ENCODE measurements around the gene ARHGEF38. TPM values are rescaled to one million over a fixed set of nuclear protein-coding genes. Genes with fewer than 3 reads are reported as not detected.

ARHGEF38 gene, protein sequence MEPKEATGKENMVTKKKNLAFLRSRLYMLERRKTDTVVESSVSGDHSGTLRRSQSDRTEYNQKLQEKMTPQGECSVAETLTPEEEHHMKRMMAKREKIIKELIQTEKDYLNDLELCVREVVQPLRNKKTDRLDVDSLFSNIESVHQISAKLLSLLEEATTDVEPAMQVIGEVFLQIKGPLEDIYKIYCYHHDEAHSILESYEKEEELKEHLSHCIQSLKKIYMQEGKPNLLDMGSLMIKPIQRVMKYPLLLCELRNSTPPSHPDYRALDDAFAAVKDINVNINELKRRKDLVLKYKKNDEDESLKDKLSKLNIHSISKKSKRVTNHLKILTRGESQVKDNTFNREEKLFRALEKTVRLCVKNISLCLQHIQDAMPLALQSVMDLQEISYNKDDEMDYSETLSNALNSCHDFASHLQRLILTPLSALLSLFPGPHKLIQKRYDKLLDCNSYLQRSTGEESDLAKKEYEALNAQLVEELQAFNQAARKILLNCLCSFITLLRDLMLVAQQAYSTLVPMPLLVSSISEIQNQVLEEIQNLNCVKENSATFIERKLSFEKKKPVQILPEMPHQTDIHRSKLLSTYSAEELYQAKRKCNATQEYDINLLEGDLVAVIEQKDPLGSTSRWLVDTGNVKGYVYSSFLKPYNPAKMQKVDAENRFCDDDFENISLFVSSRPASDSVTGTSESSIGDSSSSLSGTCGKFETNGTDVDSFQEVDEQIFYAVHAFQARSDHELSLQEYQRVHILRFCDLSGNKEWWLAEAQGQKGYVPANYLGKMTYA
- 1 to 10 TPM in 2 of 4 donors, under 1 TPM in 2; 0.59 to 3.5 (median 0.98) TPM for total RNA-seq

DNA sequence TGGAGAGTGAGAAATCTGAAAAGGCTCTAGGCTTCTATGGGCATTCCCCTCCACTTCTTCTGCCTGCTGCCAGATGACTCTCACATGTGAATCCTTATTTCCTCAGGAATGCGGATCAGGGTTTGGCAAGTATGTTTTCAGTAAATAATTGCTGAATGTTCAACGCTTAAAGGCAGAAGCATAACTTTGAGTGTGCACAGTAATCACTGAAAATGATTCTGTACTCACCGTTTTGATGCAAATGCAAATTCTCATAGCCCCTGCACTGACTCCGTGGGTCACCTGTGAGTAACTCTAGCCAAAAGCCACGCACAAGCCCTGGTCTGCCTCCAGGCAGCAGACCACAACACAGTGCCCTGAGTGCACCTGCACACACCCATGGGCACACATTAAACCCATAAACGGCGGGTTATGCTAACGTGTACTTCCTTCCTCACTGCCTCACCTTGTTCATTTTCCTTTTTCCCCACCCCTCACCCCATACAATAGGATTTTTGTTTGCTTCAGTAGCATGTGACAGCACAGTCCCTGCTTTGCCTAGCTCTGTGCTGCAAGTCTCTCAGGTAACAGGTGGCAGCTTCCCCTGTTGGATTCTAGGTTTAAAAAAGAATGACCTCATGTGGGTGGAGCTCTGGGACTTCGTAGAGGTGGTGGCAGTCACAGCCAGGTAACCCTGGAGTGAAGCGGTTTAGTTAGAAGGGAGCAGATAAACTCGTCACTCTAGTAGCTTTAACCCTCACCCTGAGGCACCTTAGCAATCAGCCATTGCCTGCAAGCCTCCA lies at the start of gene ARHGEF38:
Gene ARHGEF38 (plus strand): TSS at position 656 of the 782 bp plus-strand sequence. CDS start 146 bp downstream, outside the sequence.
- Histone ChIP-seq H3K27ac (peak within 1 kb of the TSS; percentile 72), H3K27me3 (no peaks in the 10 kb centered on the region), H3K36me3 (no peaks in the 10 kb centered on the region), H3K4me1 (peaks cover 19% of the 10 kb centered on the region), H3K9me3 (no peaks in the 10 kb centered on the region), H3K4me3 (no peak within 1 kb of the TSS)
- DNase-seq (ENCODE audit: low spot score in 2 of 2): no peak
- TF ChIP-seq POLR2A (IDR thresholded peaks at IDR 0.05): no peak
- TF ChIP-seq, protein P1, sequence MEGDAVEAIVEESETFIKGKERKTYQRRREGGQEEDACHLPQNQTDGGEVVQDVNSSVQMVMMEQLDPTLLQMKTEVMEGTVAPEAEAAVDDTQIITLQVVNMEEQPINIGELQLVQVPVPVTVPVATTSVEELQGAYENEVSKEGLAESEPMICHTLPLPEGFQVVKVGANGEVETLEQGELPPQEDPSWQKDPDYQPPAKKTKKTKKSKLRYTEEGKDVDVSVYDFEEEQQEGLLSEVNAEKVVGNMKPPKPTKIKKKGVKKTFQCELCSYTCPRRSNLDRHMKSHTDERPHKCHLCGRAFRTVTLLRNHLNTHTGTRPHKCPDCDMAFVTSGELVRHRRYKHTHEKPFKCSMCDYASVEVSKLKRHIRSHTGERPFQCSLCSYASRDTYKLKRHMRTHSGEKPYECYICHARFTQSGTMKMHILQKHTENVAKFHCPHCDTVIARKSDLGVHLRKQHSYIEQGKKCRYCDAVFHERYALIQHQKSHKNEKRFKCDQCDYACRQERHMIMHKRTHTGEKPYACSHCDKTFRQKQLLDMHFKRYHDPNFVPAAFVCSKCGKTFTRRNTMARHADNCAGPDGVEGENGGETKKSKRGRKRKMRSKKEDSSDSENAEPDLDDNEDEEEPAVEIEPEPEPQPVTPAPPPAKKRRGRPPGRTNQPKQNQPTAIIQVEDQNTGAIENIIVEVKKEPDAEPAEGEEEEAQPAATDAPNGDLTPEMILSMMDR (IDR thresholded peaks at IDR 0.05): no peak
- WGBS: 26% methylated on average over 11 of the region's 11 CpGs

DNA sequence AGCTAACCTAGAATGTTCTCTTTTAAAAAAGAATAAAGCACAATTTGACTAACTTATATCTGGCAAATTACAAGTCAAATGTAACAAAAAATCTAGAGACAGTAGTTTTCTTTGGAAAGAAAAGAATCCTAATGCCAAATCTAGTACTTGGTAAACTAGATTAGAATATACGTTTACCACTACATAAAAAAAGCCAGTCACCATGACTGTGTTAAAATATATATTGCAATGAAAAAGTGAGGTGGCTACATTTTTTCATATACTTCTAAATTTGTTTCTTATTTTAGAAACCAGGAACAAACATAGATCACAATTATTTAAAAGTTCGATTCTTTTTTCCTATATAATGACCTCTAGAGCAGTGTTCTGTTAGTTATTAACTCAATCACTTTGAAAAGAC lies 48.9 kb upstream of the ARHGEF38 start:
- Histone ChIP-seq H3K27ac (no peak overlapping the region), H3K4me1 (no peaks in the 10 kb centered on the region), H3K9me3 (no peaks in the 10 kb centered on the region), H3K27me3 (no peaks in the 10 kb centered on the region), H3K36me3 (no peaks in the 10 kb centered on the region), H3K4me3 (no peak overlapping the region)
- WGBS: 79% methylated on average over 2 of the region's 2 CpGs
- no peak for TF ChIP-seq POLR2AphosphoS5 (IDR thresholded peaks at IDR 0.05)
- TF ChIP-seq, protein P1 (IDR thresholded peaks at IDR 0.05): no peak
- no peak for TF ChIP-seq EP300 (IDR thresholded peaks at IDR 0.05)
- no peak for TF ChIP-seq POLR2A (IDR thresholded peaks at IDR 0.05)
- DNase-seq (ENCODE audit: low spot score in 2 of 2): no peak

DNA sequence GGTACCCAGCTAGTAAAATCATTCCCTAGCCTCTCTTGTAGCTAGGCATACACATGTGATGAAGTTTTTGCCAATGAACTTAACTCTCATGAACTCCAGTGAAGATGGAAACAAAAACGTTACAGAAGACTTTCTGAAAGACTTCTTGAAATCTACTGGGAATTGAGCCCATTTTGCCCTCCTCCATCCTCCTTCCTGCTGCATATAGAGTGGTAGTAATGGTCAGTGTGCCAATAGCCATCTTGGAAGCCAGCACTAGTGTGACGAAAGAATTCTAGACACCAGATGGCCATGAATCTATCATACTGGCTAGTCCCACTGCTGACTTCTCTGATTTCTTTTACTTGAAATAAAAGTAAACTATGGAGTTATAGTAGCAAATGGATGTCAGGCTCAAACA lies 47.7 kb upstream of the ARHGEF38 start:
- Histone ChIP-seq H3K27me3 (no peaks in the 10 kb centered on the region), H3K4me1 (no peaks in the 10 kb centered on the region), H3K9me3 (no peaks in the 10 kb centered on the region), H3K36me3 (no peaks in the 10 kb centered on the region), H3K27ac (no peak overlapping the region), H3K4me3 (no peak overlapping the region)
- 55% methylated on average over 2 of the region's 2 CpGs for WGBS
- no peak for DNase-seq (ENCODE audit: low spot score in 2 of 2)
- no peak for TF ChIP-seq POLR2A (IDR thresholded peaks at IDR 0.05)
- TF ChIP-seq POLR2AphosphoS5 (IDR thresholded peaks at IDR 0.05): no peak
- TF ChIP-seq, protein P1 (IDR thresholded peaks at IDR 0.05): no peak
- no peak for TF ChIP-seq EP300 (IDR thresholded peaks at IDR 0.05)

DNA sequence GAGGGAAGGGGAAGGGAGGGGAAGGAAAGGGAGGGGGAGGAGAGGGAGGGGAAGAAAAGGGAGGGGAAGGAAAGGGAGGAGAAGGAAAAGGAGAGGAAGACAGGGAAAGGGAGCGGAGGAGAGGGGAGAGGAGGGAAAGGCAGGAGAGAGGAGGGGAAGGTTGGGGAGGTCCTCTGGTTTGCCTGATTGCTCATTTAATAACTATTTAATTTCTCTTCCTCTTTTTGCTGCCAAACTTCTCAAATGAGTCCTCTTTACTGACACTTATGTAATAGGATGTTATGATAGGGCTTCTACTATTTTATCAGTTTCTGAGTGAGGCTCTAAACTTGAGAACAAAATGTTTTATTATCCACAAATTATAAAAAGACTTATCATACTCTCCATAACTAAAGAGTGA lies 43.1 kb upstream of the ARHGEF38 start:
- WGBS: 47% methylated on average over 1 of the region's 1 CpG
- H3K4me1 ChIP-seq: no peaks in the 10 kb centered on the region
- DNase-seq (ENCODE audit: low spot score in 2 of 2): no peak
- no peak overlapping the region for H3K27ac ChIP-seq
- H3K27me3 ChIP-seq: no peaks in the 10 kb centered on the region
- no peaks in the 10 kb centered on the region for H3K36me3 ChIP-seq
- no peak overlapping the region for H3K4me3 ChIP-seq
- no peaks in the 10 kb centered on the region for H3K9me3 ChIP-seq
- TF ChIP-seq EP300 (IDR thresholded peaks at IDR 0.05): no peak
- TF ChIP-seq POLR2AphosphoS5 (IDR thresholded peaks at IDR 0.05): no peak
- TF ChIP-seq, protein P1 (IDR thresholded peaks at IDR 0.05): no peak
- TF ChIP-seq POLR2A (IDR thresholded peaks at IDR 0.05): no peak
